HPDE6-E6E7 (cell line): ENCODE results near the gene USP34.

Experiments
- DNase-seq: peaks from one replicate; pipeline ENCODE4 v3.0.0; 2011; ENCODE audit warnings: missing footprints; ENCODE audit errors: extremely low spot score

The USP34 gene

GRCh38 chr2:61295981-61296380, 174.9 kb downstream of the USP34 start:
- no peak for DNase-seq

- DNase-seq = no peak
Measured at GRCh38 chr2:61291851-61292575, 178.9 kb downstream of the USP34 start.

- no peak for DNase-seq
Measured at GRCh38 chr2:61288070-61288841, 182.6 kb downstream of the USP34 start.

GRCh38 chr2:61287254-61287653, 183.6 kb downstream of the USP34 start:
- no peak for DNase-seq

- no peak for DNase-seq
Measured at GRCh38 chr2:61283443-61284160, 187.3 kb downstream of the USP34 start.

- no peak for DNase-seq
Measured at GRCh38 chr2:61282104-61282590, 188.7 kb downstream of the USP34 start.

GRCh38 chr2:61281321-61281720, 189.6 kb downstream of the USP34 start:
- no peak for DNase-seq

GRCh38 chr2:61277756-61278155, 193.1 kb downstream of the USP34 start:
- DNase-seq = no peak

- no peak for DNase-seq
Measured at GRCh38 chr2:61275575-61276184, 195.2 kb downstream of the USP34 start.

GRCh38 chr2:61272421-61273070, 198.3 kb downstream of the USP34 start:
- no peak for DNase-seq

- DNase-seq = no peak
Measured at GRCh38 chr2:61268249-61268648, 202.6 kb downstream of the USP34 start.

GRCh38 chr2:61266632-61267505, 204.0 kb downstream of the USP34 start:
- DNase-seq = no peak

- no peak for DNase-seq
Measured at GRCh38 chr2:61263830-61264229, 207.1 kb downstream of the USP34 start.

- no peak for DNase-seq
Measured at GRCh38 chr2:61262699-61263098, 208.2 kb downstream of the USP34 start.

- DNase-seq = no peak
Measured at GRCh38 chr2:61257446-61257845, 213.4 kb downstream of the USP34 start.

GRCh38 chr2:61255580-61256437, 215.1 kb downstream of the USP34 start:
- DNase-seq = peak; percentile 54

- no peak for DNase-seq
Measured at GRCh38 chr2:61254536-61254935, 216.4 kb downstream of the USP34 start.

GRCh38 chr2:61253136-61253535, 217.8 kb downstream of the USP34 start:
- DNase-seq = no peak

GRCh38 chr2:61252031-61252430, 218.9 kb downstream of the USP34 start:
- no peak for DNase-seq
